ENCODE measurements around the gene SLC6A8. TPM values are rescaled to one million over a fixed set of nuclear protein-coding genes. Genes with fewer than 3 reads are reported as not detected.

The SLC6A8 gene
- total and polyA plus RNA-seq, 2 donors (not counting 3 experiments of a cell fraction or from before 2014, with no cell fraction given), result 22.7 to 23.6 TPM

DNA sequence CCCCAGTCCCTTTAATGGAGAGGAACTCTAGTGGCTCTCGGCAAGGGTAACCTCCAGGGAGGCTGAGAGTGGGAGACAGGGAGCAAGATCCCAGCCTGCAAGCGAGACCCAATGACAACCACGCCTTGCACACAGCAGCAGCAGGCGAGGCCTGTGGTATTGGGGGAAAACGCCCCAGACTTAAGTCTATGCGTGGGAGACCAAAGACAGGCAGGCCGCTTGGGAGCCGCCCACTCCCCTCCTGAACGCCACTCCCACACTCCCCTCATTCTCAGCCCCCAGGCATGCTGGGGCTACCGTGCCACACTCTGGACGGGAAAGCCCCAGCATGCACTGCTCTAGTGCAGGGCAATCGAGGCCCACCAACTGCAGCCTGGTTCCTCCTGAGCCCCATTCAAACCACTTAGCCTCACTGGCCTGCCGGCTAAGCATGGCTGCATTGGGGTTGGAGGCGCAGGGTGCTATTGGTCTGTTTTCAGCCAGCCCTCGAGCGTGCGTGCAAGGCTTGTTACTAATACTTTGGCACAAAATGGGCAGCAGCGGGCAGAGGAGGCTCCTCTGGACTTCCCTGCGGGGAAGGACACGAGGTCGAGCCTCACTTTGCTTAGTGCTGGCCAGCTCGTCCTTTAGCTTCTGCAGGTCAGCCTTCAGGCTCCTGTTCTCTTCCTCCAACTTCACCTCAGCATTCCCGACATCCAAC, 14.8 kb downstream of the SLC6A8 start:
- FAIRE-seq (peak; percentile 62), DNase-seq (ENCODE audit: low read depth, low spot score) (peak; percentile 41)
- intact Hi-C loops (cut with micrococcal nuclease) (no loop called here), dilution Hi-C loops (cut with MboI; ENCODE audit: extremely low pct_ligation_motif_present, low sequenced_read_pairs) (no loop called here)
- H4K20me1 ChIP-seq (replicated peaks; ENCODE audit: control insufficient read depth, extremely low read depth, insufficient read depth, low read length), result no peaks in the 10 kb centered on the region
- H3K4me3 ChIP-seq (replicated peaks in 1 of 3; ENCODE audit: insufficient read depth in 1 of 3, low read depth in 1 of 3, low read length in 3 of 3), result no peak overlapping the region
- peaks cover 19% of the 10 kb centered on the region for H3K4me1 ChIP-seq (ENCODE audit: control insufficient read depth, extremely low read depth, insufficient read depth, low read length)
- peaks cover 4% of the 10 kb centered on the region for H3K79me2 ChIP-seq (ENCODE audit: control insufficient read depth, insufficient read depth, low read length)
- no peak overlapping the region for H3K27ac ChIP-seq (ENCODE audit: insufficient read depth, low read depth, low read length)
- H2AFZ ChIP-seq (ENCODE audit: low read depth, low read length), result no peak overlapping the region
- H3K36me3 ChIP-seq (ENCODE audit: control insufficient read depth in 2 of 2, extremely low read depth in 1 of 2, insufficient read depth in 2 of 2, low read length in 2 of 2), result peaks cover 2 to 17% of the 10 kb centered on the region in 2 experiments
- TF ChIP-seq POLR2AphosphoS5 (IDR thresholded peaks at IDR 0.05; ENCODE audit: insufficient read depth, low read depth, low read length), result no peak
- TF ChIP-seq, protein P1, sequence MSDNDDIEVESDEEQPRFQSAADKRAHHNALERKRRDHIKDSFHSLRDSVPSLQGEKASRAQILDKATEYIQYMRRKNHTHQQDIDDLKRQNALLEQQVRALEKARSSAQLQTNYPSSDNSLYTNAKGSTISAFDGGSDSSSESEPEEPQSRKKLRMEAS (IDR thresholded peaks at IDR 0.05; ENCODE audit: insufficient read depth, insufficient read length), result no peak
- TF ChIP-seq EZH2 (IDR thresholded peaks at IDR 0.05; ENCODE audit: borderline replicate concordance, low read depth, low read length, severe bottlenecking), result no peak
- TF ChIP-seq GATA2 (IDR thresholded peaks at IDR 0.05; ENCODE audit: insufficient read depth, insufficient read length, low read depth, low read length), result no peak
- no peak for TF ChIP-seq MYC (IDR thresholded peaks at IDR 0.05; ENCODE audit: low read depth, low read length)
- TF ChIP-seq, protein P2, sequence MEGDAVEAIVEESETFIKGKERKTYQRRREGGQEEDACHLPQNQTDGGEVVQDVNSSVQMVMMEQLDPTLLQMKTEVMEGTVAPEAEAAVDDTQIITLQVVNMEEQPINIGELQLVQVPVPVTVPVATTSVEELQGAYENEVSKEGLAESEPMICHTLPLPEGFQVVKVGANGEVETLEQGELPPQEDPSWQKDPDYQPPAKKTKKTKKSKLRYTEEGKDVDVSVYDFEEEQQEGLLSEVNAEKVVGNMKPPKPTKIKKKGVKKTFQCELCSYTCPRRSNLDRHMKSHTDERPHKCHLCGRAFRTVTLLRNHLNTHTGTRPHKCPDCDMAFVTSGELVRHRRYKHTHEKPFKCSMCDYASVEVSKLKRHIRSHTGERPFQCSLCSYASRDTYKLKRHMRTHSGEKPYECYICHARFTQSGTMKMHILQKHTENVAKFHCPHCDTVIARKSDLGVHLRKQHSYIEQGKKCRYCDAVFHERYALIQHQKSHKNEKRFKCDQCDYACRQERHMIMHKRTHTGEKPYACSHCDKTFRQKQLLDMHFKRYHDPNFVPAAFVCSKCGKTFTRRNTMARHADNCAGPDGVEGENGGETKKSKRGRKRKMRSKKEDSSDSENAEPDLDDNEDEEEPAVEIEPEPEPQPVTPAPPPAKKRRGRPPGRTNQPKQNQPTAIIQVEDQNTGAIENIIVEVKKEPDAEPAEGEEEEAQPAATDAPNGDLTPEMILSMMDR (IDR thresholded peaks at IDR 0.05; ENCODE audit: extremely low read depth in 1 of 2, insufficient read depth in 1 of 2, low read depth in 1 of 2, low read length in 2 of 2), result no peak
- TF ChIP-seq JUN (IDR thresholded peaks at IDR 0.05; ENCODE audit: borderline replicate concordance, insufficient read depth, insufficient read length, low read depth), result no peak
- TF ChIP-seq FOS (IDR thresholded peaks at IDR 0.05; ENCODE audit: borderline replicate concordance, insufficient read depth, low read length), result no peak
- no peak for TF ChIP-seq POLR2A (IDR thresholded peaks at IDR 0.05; ENCODE audit: low read depth, low read length)
- BruUV-seq (replicated peaks), result no TSS peak
- no peak overlapping the region for H3K4me2 ChIP-seq (ENCODE audit: insufficient read depth, low read length)
- H3K9me3 ChIP-seq (replicated peaks; ENCODE audit: control insufficient read depth, insufficient read depth, low read length), result no peaks in the 10 kb centered on the region
- no peak overlapping the region for H3K9ac ChIP-seq (replicated peaks; ENCODE audit: extremely low read depth, insufficient read depth, low read length)
- no peaks in the 10 kb centered on the region for H3K27me3 ChIP-seq (ENCODE audit: control insufficient read depth in 2 of 2, insufficient read depth in 2 of 2, low read length in 2 of 2)
- ChIA-PET POLR2A (no interaction called here), CTCF (no interaction called here)
- H3K9me1 ChIP-seq (replicated peaks; ENCODE audit: control insufficient read depth, extremely low read depth, insufficient read depth, low read length), result no peaks in the 10 kb centered on the region
